Gastrocnemius medialis (tissue), 4 donors: ENCODE data around the gene XYLT1. TPM values are rescaled to one million over a fixed set of nuclear protein-coding genes. Genes with fewer than 3 reads are reported as not detected.

Experiments used
- ATAC-seq, 2 donors: fragments of 150-250 bp; one replicate each; pipeline ENCODE4 v1.9.1; 2016
- DNase-seq, 2 donors: peaks; one replicate each; pipeline ENCODE4 v3.0.0-alpha.2; 2019
- H3K27ac ChIP-seq, 4 donors: fragments of 200-600 bp; sonication (generic); 1 replicate in 1 of 4; 2 replicates in 3 of 4; pipeline ENCODE4 v1.5.1; 2016 to 2018; ENCODE audit warnings: mild to moderate bottlenecking in 2 of 4, moderate library complexity in 1 of 4
- H3K27me3 ChIP-seq, 3 donors: fragments of 200-600 bp; sonication (generic) in 2 of 3; 1 replicate in 1 of 3; 2 replicates in 2 of 3; pipeline versions ENCODE4 v1.5.1 to v1.6.0; 2016 to 2019; ENCODE audit warnings: mild to moderate bottlenecking in 1 of 3, moderate library complexity in 1 of 3
- H3K36me3 ChIP-seq, 2 donors: fragments of 200-600 bp; sonication (generic) in 1 of 2; one replicate each; pipeline ENCODE4 v1.5.1; 2017 to 2018
- H3K4me1 ChIP-seq, 2 donors: fragments of 200-600 bp; sonication (generic) in 1 of 2; one replicate each; pipeline ENCODE4 v1.5.1; 2016 to 2017; ENCODE audit warnings: mild to moderate bottlenecking in 2 of 2
- H3K4me3 ChIP-seq, 4 donors: fragments of 200-600 bp; sonication (generic) in 3 of 4; 1 replicate in 1 of 4; 2 replicates in 3 of 4; pipeline ENCODE4 v1.5.1; 2016 to 2019; ENCODE audit warnings: mild to moderate bottlenecking in 2 of 4
- H3K9me3 ChIP-seq, 3 donors: fragments of 200-600 bp; sonication (generic) in 2 of 3; 1 replicate in 1 of 3; 2 replicates in 2 of 3; pipeline ENCODE4 v1.5.1; 2016 to 2019
- POLR2A ChIP-seq, 2 donors: fragments of 450-650 bp; IDR thresholded peaks; one replicate each; pipeline ENCODE4 v1.6.1; 2017; ENCODE audit warnings: antibody characterized with exemption in 2 of 2, mild to moderate bottlenecking in 2 of 2, moderate library complexity in 2 of 2
- in situ Hi-C, 4 donors: fragments of 200-750 bp; cut with MboI; loops; one replicate each; pipeline versions ENCODE4 v1.15.0 to v1.8.0; 2017; ENCODE audit warnings: low sequenced_read_pairs in 4 of 4
- intact Hi-C: fragments of 100-400 bp; cut with DNase I; formaldehyde crosslinking; loops from one replicate; pipeline ENCODE4 v1.15.1; 2023; ENCODE audit warnings: low total_unique reads
- total RNA-seq, 4 donors: library from RNA; depleted of rRNA; stranded (reverse); fragments of >200 nt; gene quantifications; one replicate each; pipeline versions ENCODE4 v1.1.0 to v1.2.3, GENCODE V29; 2016
- TF ChIP-seq, protein P1 (sequence below), 5 experiments: fragments of 450-650 bp in 3 of 5; fragments of 200-600 bp in 2 of 5; sonication (generic) in 2 of 5; IDR thresholded peaks in 4 of 5; conservative IDR thresholded peaks in 1 of 5; 1 replicate in 4 of 5; 2 replicates in 1 of 5; pipeline ENCODE4 v1.5.1; 2016 to 2019; ENCODE audit warnings: antibody characterized with exemption in 5 of 5, mild to moderate bottlenecking in 3 of 5, moderate library complexity in 3 of 5

The XYLT1 gene
- total RNA-seq, 4 donors from 2014 or later = 0.87 to 7.9 (median 1.4) TPM

DNA sequence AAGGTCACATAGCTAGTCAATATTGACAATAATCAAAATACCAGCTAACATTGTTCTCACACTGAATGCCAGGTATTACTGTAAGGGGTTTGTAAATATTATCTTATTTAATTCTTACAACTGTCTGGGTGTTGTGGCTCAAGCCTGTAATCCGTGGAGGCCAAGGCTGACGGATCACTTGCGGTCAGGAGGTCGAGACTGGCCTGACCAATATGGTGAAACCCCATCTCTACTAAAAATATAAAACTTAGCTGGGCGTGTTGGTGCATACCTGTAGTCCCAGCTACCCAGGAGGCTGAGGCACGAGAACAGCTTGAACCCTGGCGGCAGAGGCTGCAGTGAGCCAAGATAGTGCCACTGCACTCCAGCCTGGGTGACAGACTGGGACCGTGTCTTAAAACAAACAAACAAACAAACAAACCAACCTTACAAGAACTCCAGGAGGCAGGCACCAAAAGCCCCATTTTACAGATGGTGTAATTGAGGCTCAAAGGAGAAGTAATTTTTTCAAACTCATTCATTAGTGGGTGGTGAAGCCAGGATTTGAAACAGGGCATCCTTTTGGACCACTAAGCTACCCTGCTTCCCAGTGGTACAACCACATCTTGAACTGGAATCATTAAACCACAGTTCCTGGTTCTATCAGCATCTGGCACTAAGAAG, 104.3 kb downstream of the XYLT1 start:
- no peaks in the 10 kb centered on the region for H3K36me3 ChIP-seq
- H3K4me3 ChIP-seq = no peak overlapping the region
- no peaks in the 10 kb centered on the region for H3K9me3 ChIP-seq
- no peak for TF ChIP-seq POLR2A (IDR thresholded peaks at IDR 0.05)
- TF ChIP-seq, protein P1, sequence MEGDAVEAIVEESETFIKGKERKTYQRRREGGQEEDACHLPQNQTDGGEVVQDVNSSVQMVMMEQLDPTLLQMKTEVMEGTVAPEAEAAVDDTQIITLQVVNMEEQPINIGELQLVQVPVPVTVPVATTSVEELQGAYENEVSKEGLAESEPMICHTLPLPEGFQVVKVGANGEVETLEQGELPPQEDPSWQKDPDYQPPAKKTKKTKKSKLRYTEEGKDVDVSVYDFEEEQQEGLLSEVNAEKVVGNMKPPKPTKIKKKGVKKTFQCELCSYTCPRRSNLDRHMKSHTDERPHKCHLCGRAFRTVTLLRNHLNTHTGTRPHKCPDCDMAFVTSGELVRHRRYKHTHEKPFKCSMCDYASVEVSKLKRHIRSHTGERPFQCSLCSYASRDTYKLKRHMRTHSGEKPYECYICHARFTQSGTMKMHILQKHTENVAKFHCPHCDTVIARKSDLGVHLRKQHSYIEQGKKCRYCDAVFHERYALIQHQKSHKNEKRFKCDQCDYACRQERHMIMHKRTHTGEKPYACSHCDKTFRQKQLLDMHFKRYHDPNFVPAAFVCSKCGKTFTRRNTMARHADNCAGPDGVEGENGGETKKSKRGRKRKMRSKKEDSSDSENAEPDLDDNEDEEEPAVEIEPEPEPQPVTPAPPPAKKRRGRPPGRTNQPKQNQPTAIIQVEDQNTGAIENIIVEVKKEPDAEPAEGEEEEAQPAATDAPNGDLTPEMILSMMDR (IDR thresholded peaks at IDR 0.05 in 4 of 5, conservative IDR thresholded peaks at IDR 0.05 in 1 of 5) = no peak
- in situ Hi-C loops = no loop called here
- intact Hi-C loops = no loop called here
- peaks cover 16 to 22% of the 10 kb centered on the region in 2 donors for H3K4me1 ChIP-seq
- H3K27ac ChIP-seq = no peak overlapping the region
- no peak for DNase-seq
- H3K27me3 ChIP-seq = no peaks in the 10 kb centered on the region
- no peak for ATAC-seq

GRCh38 chr16:17365591-17366298, 105.0 kb downstream of the XYLT1 start:
- no peak for TF ChIP-seq POLR2A (IDR thresholded peaks at IDR 0.05)
- TF ChIP-seq, protein P1 (IDR thresholded peaks at IDR 0.05 in 4 of 5, conservative IDR thresholded peaks at IDR 0.05 in 1 of 5) = no peak
- intact Hi-C loops (no loop called here), in situ Hi-C loops (no loop called here)
- no peaks in the 10 kb centered on the region for H3K36me3 ChIP-seq
- no peak overlapping the region for H3K4me3 ChIP-seq
- H3K27me3 ChIP-seq = no peaks in the 10 kb centered on the region
- peaks cover 13 to 18% of the 10 kb centered on the region in 2 donors for H3K4me1 ChIP-seq
- no peaks in the 10 kb centered on the region for H3K9me3 ChIP-seq
- ATAC-seq (no peak), DNase-seq (no peak)
- no peak overlapping the region for H3K27ac ChIP-seq

DNA sequence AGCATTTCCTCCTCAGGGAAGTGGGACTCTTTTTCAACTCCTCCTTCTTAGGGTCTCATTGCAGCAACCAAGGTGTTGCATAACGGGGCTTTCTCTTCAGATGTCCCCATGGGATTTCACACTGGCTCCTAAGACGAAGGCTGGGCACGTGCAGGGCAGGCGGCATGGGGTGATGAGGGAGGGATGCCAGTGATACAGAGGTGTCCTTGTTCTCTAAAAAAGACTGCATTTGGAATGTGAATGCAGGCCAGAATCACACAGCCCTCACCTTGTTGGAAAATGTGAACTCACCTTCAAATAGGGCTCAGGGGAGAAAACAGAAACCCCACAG, 105.6 kb downstream of the XYLT1 start:
- Histone ChIP-seq H3K27me3 (no peaks in the 10 kb centered on the region), H3K9me3 (no peaks in the 10 kb centered on the region), H3K4me1 (peaks cover 10 to 12% of the 10 kb centered on the region in 2 donors), H3K36me3 (no peaks in the 10 kb centered on the region), H3K27ac (no peak overlapping the region), H3K4me3 (no peak overlapping the region)
- no peak for TF ChIP-seq POLR2A (IDR thresholded peaks at IDR 0.05)
- TF ChIP-seq, protein P1 (IDR thresholded peaks at IDR 0.05 in 4 of 5, conservative IDR thresholded peaks at IDR 0.05 in 1 of 5) = no peak
- DNase-seq (no peak), ATAC-seq (no peak)
- in situ Hi-C loops (no loop called here), intact Hi-C loops (no loop called here)

- H3K36me3 ChIP-seq = no peaks in the 10 kb centered on the region
- no peak for DNase-seq
- no peak overlapping the region for H3K4me3 ChIP-seq
- TF ChIP-seq, protein P1 (IDR thresholded peaks at IDR 0.05 in 4 of 5, conservative IDR thresholded peaks at IDR 0.05 in 1 of 5) = no peak
- TF ChIP-seq POLR2A (IDR thresholded peaks at IDR 0.05) = no peak
- no peak overlapping the region for H3K27ac ChIP-seq
- H3K4me1 ChIP-seq = peaks cover 9 to 10% of the 10 kb centered on the region in 2 donors
- no peaks in the 10 kb centered on the region for H3K27me3 ChIP-seq
- ATAC-seq = no peak
- in situ Hi-C loops (no loop called here), intact Hi-C loops (no loop called here)
- H3K9me3 ChIP-seq = no peaks in the 10 kb centered on the region
Observed at GRCh38 chr16:17364319-17365210, 106.2 kb downstream of the XYLT1 start.
